NT2/D1 (cell line): Measurements from ENCODE around the gene SERTAD3.

Source experiments
- SUZ12 ChIP-seq: IDR thresholded peaks from 2 replicates; pipeline ENCODE4 v1.6.1; 2011; ENCODE audit not compliant: insufficient read length, insufficient read depth; ENCODE audit errors: extremely low read depth
- ZNF274 ChIP-seq: IDR thresholded peaks from 2 replicates; pipeline ENCODE4 v1.6.1; 2011; ENCODE audit warnings: mild to moderate bottlenecking, low read depth, low read length

GRCh38 chr19:40392123-40392522 lies 52.0 kb downstream of the SERTAD3 start:
- no peak for TF ChIP-seq SUZ12
- TF ChIP-seq ZNF274 = no peak
